Upper lobe of left lung (tissue), 6 donors: Measurements from ENCODE around the gene PPM1F. TPM values are rescaled to one million over a fixed set of nuclear protein-coding genes. Genes with fewer than 3 reads are reported as not detected.

ENCODE experiments used
- ATAC-seq, 2 donors: fragments of 200-7000 bp; cut with Tn5 transposase; one replicate each; pipeline ENCODE4 v1.9.1; 2022; ENCODE audit warnings: mild to moderate bottlenecking in 2 of 2, moderate library complexity in 2 of 2; ENCODE audit not compliant: low FRiP score in 2 of 2
- DNase-seq, 2 donors: peaks; one replicate each; pipeline ENCODE4 v3.0.0-alpha.2; 2019 to 2020
- H3K27ac ChIP-seq, 4 donors: fragments of 200-600 bp; sonication (generic); one replicate each; pipeline ENCODE4 v1.5.1; 2016 to 2019
- H3K27me3 ChIP-seq, 4 donors: fragments of 200-600 bp; sonication (generic); one replicate each; pipeline ENCODE4 v1.5.1; 2017 to 2019
- H3K36me3 ChIP-seq, 4 donors: fragments of 200-600 bp; sonication (generic); one replicate each; pipeline ENCODE4 v1.5.1; 2016 to 2019
- H3K4me1 ChIP-seq, 4 donors: fragments of 200-600 bp; sonication (generic); one replicate each; pipeline ENCODE4 v1.5.1; 2018 to 2019
- H3K4me3 ChIP-seq, 4 donors: fragments of 200-600 bp; sonication (generic); one replicate each; pipeline ENCODE4 v1.5.1; 2017 to 2019; ENCODE audit warnings: mild to moderate bottlenecking in 2 of 4, moderate library complexity in 1 of 4
- H3K9me3 ChIP-seq, 4 donors: fragments of 200-600 bp; sonication (generic); one replicate each; pipeline ENCODE4 v1.5.1; 2018 to 2019
- CTCF ChIP-seq, 6 experiments: fragments of 450-650 bp in 4 of 6; fragments of 200-600 bp in 2 of 6; sonication (generic) in 2 of 6; IDR thresholded peaks; one replicate each; pipeline ENCODE4 v1.5.1; 2016 to 2019; ENCODE audit warnings: antibody characterized with exemption in 6 of 6
- EP300 ChIP-seq, 4 donors: sonication (generic); formaldehyde crosslinking; IDR thresholded peaks; one replicate each; pipeline ENCODE4 v1.5.1; 2017; ENCODE audit warnings: antibody characterized with exemption in 4 of 4, control low read depth in 2 of 4
- POLR2A ChIP-seq, 4 donors: fragments of 450-650 bp; IDR thresholded peaks; one replicate each; pipeline ENCODE4 v1.5.1; 2016 to 2017; ENCODE audit warnings: antibody characterized with exemption in 4 of 4, mild to moderate bottlenecking in 2 of 4
- POLR2AphosphoS5 ChIP-seq, 2 donors: sonication (generic); formaldehyde crosslinking; IDR thresholded peaks; one replicate each; pipeline ENCODE4 v1.5.1; 2017; ENCODE audit warnings: antibody characterized with exemption in 2 of 2
- WGBS, 2 donors: methylation state at CpG; one replicate each; pipeline ENCODE4 v1.1.5; 2017 to 2018; 5-methylcytosine and 5-hydroxymethylcytosine counted together
- total RNA-seq, 6 donors: library from RNA; depleted of rRNA in 4 of 6; stranded (reverse); fragments of >200 nt in 4 of 6; gene quantifications; one replicate each; pipeline versions ENCODE4 v1.1.0 to v1.2.1, GENCODE V29; 2016 to 2021
- donor health status: DM: no; HTN: no; CAD: no; lungs with moderate emphysema.
- donor health status: DM: no; HTN: yes; CAD: no; lungs with severe emphysema.

Gene PPM1F
- total RNA-seq, 6 donors from 2014 or later: 21.0 to 85.3 (median 33.2) TPM

DNA sequence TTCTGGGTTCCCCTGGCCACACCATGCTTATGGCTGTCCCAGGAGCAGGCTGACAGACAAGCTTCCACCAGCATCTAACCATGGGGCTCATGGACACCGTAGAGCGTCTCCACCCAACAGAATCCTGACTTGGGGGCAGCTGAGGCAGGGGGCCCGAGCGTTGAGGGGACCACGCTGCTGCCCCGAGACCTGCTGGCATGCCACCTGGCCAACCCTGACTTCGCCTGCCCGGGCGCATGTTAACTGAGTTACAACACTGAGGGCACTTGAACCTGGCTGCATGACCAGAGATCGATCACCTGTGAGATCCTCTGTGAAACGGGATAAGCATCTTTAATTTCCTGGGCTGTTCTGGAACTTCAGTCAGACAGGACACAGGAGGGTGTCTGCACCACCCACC is 13.7 kb downstream of the PPM1F start:
- Histone ChIP-seq H3K36me3 (peaks cover 0 to 34% (median 2%) of the 10 kb centered on the region in 4 donors), H3K4me3 (peak overlapping the region in 2 of 4 donors; percentile 51 to 64), H3K9me3 (no peaks in the 10 kb centered on the region), H3K27ac (peak overlapping the region; percentile 93 to 98 (median 96)), H3K27me3 (no peaks in the 10 kb centered on the region), H3K4me1 (peaks cover 77 to 86% (median 82%) of the 10 kb centered on the region in 4 donors)
- ATAC-seq: no peak
- DNase-seq: no peak
- 58 to 68% methylated on average over 2 to 10 of the region's 11 CpGs for WGBS, 2 donors
- TF ChIP-seq CTCF (IDR thresholded peaks at IDR 0.05): no peak
- no peak for TF ChIP-seq POLR2A (IDR thresholded peaks at IDR 0.05)
- no peak for TF ChIP-seq POLR2AphosphoS5 (IDR thresholded peaks at IDR 0.05)

DNA sequence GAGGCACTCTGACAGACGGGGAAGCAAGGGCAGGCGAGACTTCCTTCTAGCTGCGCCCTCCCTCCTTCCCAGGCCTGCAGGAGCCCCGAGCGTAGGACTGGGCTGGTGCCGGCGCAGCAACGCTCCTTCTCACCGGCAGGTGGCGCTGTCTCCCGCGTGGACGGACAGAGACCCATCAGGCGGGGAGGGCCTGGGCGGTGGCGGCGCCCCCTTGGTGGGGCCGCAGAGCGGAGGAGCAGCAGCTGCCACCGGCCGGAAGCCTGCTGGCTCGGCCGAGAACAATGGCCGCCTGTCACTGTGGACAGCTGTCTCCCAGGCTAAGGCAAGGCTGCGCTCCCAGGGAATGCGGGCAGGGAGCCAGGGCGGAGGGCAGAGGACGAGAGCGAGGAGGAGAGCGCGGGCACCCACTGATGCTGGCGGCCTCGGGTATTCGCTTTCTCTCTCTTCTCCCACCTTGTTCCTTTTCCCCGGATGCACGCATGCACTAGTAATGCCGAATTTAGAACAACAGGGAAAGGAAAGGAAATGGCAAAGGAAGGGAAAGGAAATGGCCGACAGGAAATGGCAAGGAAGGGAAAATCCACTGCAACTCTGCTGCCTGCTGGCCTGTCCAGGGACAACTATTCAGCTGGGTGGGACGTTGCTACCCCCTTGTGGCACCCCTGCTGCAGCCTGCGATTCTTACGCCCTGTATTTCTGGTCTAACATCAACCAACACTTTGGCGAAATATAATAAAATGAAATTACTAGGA is 14.4 kb downstream of the PPM1F start:
- DNase-seq (peak; percentile 97), ATAC-seq (peak; percentile 94 to 96)
- H3K4me3 ChIP-seq: peak overlapping the region in 3 of 4 donors; percentile 51 to 64 (median 53)
- no peaks in the 10 kb centered on the region for H3K27me3 ChIP-seq
- H3K27ac ChIP-seq: peak overlapping the region; percentile 93 to 98 (median 96)
- H3K36me3 ChIP-seq: peaks cover 0 to 34% (median 7%) of the 10 kb centered on the region in 4 donors
- H3K9me3 ChIP-seq: no peaks in the 10 kb centered on the region
- H3K4me1 ChIP-seq: peaks cover 70 to 79% (median 76%) of the 10 kb centered on the region in 4 donors
- TF ChIP-seq EP300 (IDR thresholded peaks at IDR 0.05): peak in 1 of 4 donors; percentile 69
- TF ChIP-seq POLR2AphosphoS5 (IDR thresholded peaks at IDR 0.05): peak; percentile 80 to 87
- TF ChIP-seq POLR2A (IDR thresholded peaks at IDR 0.05): peak in 2 of 4 donors; percentile 58 to 63
- TF ChIP-seq CTCF (IDR thresholded peaks at IDR 0.05): peak; percentile 98 to 100 (median 100)
- WGBS, 2 donors: 2% methylated on average over 24 to 42 of the region's 42 CpGs

DNA sequence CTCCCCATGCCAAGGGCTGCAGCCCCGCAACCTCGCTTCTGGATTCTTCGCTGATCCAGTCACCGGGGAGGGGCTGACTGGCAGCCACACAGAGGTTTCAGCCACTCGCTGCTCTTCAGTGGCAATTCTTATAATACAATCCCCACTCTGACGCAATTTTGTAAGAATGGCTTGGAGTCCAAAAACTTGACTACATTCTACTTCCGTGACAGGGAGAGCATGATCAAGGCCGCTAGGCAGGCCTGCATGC is 14.9 kb downstream of the PPM1F start:
- no peaks in the 10 kb centered on the region for H3K27me3 ChIP-seq
- DNase-seq: no peak
- peaks cover 65 to 74% (median 71%) of the 10 kb centered on the region in 4 donors for H3K4me1 ChIP-seq
- TF ChIP-seq CTCF (IDR thresholded peaks at IDR 0.05) (no peak), POLR2AphosphoS5 (IDR thresholded peaks at IDR 0.05) (no peak), EP300 (IDR thresholded peaks at IDR 0.05) (no peak), POLR2A (IDR thresholded peaks at IDR 0.05) (no peak)
- 11% methylated on average over 8 of the region's 8 CpGs; no CpG with 5 or more reads in 1 of the 2 donors for WGBS, 2 donors
- H3K4me3 ChIP-seq: peak overlapping the region in 3 of 4 donors; percentile 51 to 64 (median 53)
- peaks cover 0 to 39% (median 12%) of the 10 kb centered on the region in 4 donors for H3K36me3 ChIP-seq
- H3K27ac ChIP-seq: peak overlapping the region; percentile 93 to 98 (median 96)
- peak; percentile 77 to 79 for ATAC-seq
- H3K9me3 ChIP-seq: no peaks in the 10 kb centered on the region

DNA sequence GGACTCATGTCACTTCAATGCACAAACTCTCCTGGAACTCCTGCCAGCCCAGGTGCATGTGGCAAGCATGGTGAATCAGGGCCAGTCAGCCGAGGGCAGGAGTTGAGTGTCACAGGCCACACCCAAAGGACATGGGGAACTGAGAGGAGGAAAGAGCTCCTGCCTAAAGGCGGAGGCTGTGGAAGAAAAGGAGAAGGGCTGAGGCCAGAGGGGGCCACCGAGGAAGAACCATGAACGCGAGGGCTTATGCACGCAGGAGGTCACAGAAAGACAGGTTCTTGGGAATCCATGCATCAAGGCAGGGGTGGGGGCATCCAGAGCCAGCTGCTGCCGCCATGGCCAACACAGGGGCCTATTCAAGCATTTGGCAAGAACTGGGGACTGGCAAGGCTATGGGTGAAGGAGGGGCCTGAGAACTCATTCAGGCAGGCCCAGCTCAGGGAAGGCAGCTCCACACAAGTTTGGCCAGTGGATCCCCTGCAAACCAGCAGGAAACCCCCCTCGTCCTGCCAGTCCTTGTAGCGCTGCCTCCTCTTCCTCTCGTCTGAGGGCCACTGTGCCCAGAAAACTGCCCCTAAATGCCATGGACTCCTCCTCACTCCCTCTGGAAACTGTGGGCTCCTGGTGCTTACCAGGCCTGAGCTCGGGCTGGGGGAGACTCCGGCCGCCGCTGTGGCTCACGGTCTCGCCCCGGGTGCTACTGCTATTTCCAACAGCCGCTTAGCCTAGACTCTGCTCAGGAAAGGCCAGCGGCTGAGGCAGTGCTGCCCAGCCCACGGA is 15.4 kb downstream of the PPM1F start:
- DNase-seq (peak; percentile 85 to 87), ATAC-seq (peak; percentile 34 to 42)
- Histone ChIP-seq H3K36me3 (peaks cover 5 to 44% (median 17%) of the 10 kb centered on the region in 4 donors), H3K27me3 (no peaks in the 10 kb centered on the region), H3K9me3 (no peaks in the 10 kb centered on the region), H3K4me3 (peak overlapping the region in 3 of 4 donors; percentile 51 to 64 (median 53)), H3K27ac (peak overlapping the region; percentile 93 to 98 (median 96)), H3K4me1 (peaks cover 60 to 69% (median 66%) of the 10 kb centered on the region in 4 donors)
- 57 to 77% methylated on average over 7 to 20 of the region's 20 CpGs for WGBS, 2 donors
- TF ChIP-seq EP300 (IDR thresholded peaks at IDR 0.05) (no peak), CTCF (IDR thresholded peaks at IDR 0.05) (no peak), POLR2A (IDR thresholded peaks at IDR 0.05) (no peak), POLR2AphosphoS5 (IDR thresholded peaks at IDR 0.05) (no peak)
